ENCODE data around the gene SLIT1. TPM values are rescaled to one million over a fixed set of nuclear protein-coding genes. Genes with fewer than 3 reads are reported as not detected.
A peak's percentile ranks its signal among the peaks of the same experiment; 100 is the strongest.

Gene SLIT1
- total and polyA plus RNA-seq, 2 donors (not counting 1 experiment from before 2014, with no cell fraction given): 0.15 to 0.49 TPM

DNA sequence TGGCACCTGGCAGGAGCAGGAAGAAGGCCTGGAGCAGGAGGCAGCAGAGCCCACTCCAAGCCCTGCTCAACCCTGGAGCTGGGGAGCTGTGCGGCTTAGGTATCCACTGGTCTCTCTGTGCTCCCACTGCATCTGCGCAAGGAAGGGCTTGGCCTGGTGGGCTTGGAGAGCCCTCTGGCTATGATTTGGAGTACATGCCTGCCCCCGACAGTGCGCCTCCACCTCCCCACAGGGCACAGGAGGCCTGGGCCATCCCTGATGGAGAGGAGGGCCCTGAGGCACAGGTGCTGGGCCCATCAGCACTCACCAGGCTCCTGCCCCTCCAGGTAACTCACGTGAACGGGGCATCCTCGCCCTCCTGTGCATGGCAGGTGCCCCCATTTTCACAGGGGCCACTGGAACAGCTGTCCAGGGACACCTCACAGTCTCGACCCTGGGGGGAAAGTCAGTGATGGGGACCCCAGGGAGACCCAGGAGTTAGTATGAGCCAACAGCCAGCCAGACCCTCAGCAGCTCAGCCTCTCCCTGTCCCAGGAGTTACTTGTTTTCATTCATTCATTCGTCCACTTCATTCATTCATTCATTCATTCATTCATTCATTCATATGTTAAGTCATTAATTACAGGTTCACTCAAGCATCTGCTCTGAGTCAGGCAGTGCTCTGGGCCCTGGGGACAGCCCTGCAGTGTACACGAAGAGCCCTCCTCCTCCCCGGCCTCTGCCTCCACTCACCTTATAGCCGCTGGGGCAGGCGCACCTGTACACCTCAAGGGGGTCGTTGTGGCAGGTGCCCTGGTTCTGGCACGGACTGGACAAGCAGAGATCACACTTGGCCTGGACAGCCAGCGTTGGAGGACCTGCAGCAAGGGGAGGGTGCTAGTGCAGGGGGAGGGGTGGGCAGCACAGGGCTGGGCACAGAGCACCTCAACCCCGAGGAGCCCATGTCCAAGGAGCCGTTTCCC lies 167.2 kb downstream of the SLIT1 start:
- Histone ChIP-seq H3K4me1 (ENCODE audit: control insufficient read depth in 2 of 2, insufficient read depth in 2 of 2, low read length in 2 of 2) (peaks cover 4 to 12% of the 10 kb centered on the region in 2 donors), H4K20me1 (ENCODE audit: control insufficient read depth, insufficient read depth, low read length, poor library complexity, severe bottlenecking) (no peaks in the 10 kb centered on the region), H3K79me2 (ENCODE audit: control insufficient read depth, insufficient read depth, low read length) (no peaks in the 10 kb centered on the region), H3K9ac (ENCODE audit: low read length) (no peak overlapping the region), H2AFZ (ENCODE audit: insufficient read depth, low read depth, low read length, poor library complexity, severe bottlenecking) (no peak overlapping the region), H3K36me3 (replicated peaks in 1 of 2; ENCODE audit: control extremely low read depth in 1 of 2, control insufficient read depth in 1 of 2, extremely low read depth in 1 of 2, insufficient read depth in 2 of 2, low read length in 1 of 2) (no peaks in the 10 kb centered on the region), H3K9me3 (ENCODE audit: control extremely low read depth in 1 of 3, control insufficient read depth in 2 of 3, insufficient read depth in 1 of 3, low read length in 2 of 3) (no peaks in the 10 kb centered on the region), H3K27me3 (replicated peaks in 1 of 4; ENCODE audit: control extremely low read depth in 1 of 4, control insufficient read depth in 3 of 4, insufficient read depth in 4 of 4, low read length in 3 of 4) (peaks cover 0 to 3% (median 0%) of the 10 kb centered on the region in 4 experiments), H3K4me2 (replicated peaks; ENCODE audit: low read depth, low read length, poor library complexity, severe bottlenecking) (no peak overlapping the region), H3K27ac (ENCODE audit: low read length in 2 of 2) (no peak overlapping the region), H3K4me3 (ENCODE audit: control extremely low read depth in 1 of 5, extremely low read depth in 1 of 5, insufficient read depth in 1 of 5, low read depth in 2 of 5, low read length in 4 of 5) (no peak overlapping the region)
- Mint-ChIP-seq H3K9me3 (ENCODE audit: insufficient read depth) (no peaks in the 10 kb centered on the region), H3K27ac (no peak overlapping the region), H3K4me1 (peaks cover 14% of the 10 kb centered on the region), H3K4me3 (no peak overlapping the region), H3K27me3 (peaks cover 7% of the 10 kb centered on the region)
- ChIA-PET CTCF (interaction anchor here (0.6 to 0.7 kb wide), 2 partner anchors 9 to 901 kb away, joined by 3 to 5 read pairs; no protein-coding TSS in a partner anchor), POLR2A (no interaction called here)
- DNase-seq: no peak
- 90% methylated on average over 15 of the region's 18 CpGs for WGBS (ENCODE audit: insufficient coverage)
- intact Hi-C loops (cut with micrococcal nuclease): no loop called here
- TF ChIP-seq, protein P1, sequence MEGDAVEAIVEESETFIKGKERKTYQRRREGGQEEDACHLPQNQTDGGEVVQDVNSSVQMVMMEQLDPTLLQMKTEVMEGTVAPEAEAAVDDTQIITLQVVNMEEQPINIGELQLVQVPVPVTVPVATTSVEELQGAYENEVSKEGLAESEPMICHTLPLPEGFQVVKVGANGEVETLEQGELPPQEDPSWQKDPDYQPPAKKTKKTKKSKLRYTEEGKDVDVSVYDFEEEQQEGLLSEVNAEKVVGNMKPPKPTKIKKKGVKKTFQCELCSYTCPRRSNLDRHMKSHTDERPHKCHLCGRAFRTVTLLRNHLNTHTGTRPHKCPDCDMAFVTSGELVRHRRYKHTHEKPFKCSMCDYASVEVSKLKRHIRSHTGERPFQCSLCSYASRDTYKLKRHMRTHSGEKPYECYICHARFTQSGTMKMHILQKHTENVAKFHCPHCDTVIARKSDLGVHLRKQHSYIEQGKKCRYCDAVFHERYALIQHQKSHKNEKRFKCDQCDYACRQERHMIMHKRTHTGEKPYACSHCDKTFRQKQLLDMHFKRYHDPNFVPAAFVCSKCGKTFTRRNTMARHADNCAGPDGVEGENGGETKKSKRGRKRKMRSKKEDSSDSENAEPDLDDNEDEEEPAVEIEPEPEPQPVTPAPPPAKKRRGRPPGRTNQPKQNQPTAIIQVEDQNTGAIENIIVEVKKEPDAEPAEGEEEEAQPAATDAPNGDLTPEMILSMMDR (IDR thresholded peaks at IDR 0.05): no peak
- no peak for TF ChIP-seq EZH2 (IDR thresholded peaks at IDR 0.05; ENCODE audit: borderline replicate concordance, insufficient read depth, low read depth, low read length, poor library complexity, severe bottlenecking)
- no peak for ATAC-seq (ENCODE audit: low read depth)

- Mint-ChIP-seq H3K4me3 (peak overlapping the region; percentile 70), H3K27ac (no peak overlapping the region), H3K9me3 (ENCODE audit: insufficient read depth) (no peaks in the 10 kb centered on the region), H3K4me1 (peaks cover 14% of the 10 kb centered on the region), H3K27me3 (peaks cover 7% of the 10 kb centered on the region)
- no peak overlapping the region for H3K27ac ChIP-seq (ENCODE audit: low read length in 2 of 2)
- H3K9ac ChIP-seq (ENCODE audit: low read length): no peak overlapping the region
- H3K36me3 ChIP-seq (replicated peaks in 1 of 2; ENCODE audit: control extremely low read depth in 1 of 2, control insufficient read depth in 1 of 2, extremely low read depth in 1 of 2, insufficient read depth in 2 of 2, low read length in 1 of 2): no peaks in the 10 kb centered on the region
- POLR2A ChIA-PET: no interaction called here
- no peak overlapping the region for H3K4me2 ChIP-seq (replicated peaks; ENCODE audit: low read depth, low read length, poor library complexity, severe bottlenecking)
- CTCF ChIA-PET: interaction anchor here (0.7 to 2.3 kb wide), 2 partner anchors 8 to 55 kb away, joined by 3 to 8 read pairs; no protein-coding TSS in a partner anchor
- H2AFZ ChIP-seq (ENCODE audit: insufficient read depth, low read depth, low read length, poor library complexity, severe bottlenecking): no peak overlapping the region
- H3K79me2 ChIP-seq (ENCODE audit: control insufficient read depth, insufficient read depth, low read length): no peaks in the 10 kb centered on the region
- H3K4me3 ChIP-seq (ENCODE audit: control extremely low read depth in 1 of 5, extremely low read depth in 1 of 5, insufficient read depth in 1 of 5, low read depth in 2 of 5, low read length in 4 of 5): no peak overlapping the region
- DNase-seq: no peak
- H3K4me1 ChIP-seq (ENCODE audit: control insufficient read depth in 2 of 2, insufficient read depth in 2 of 2, low read length in 2 of 2): peaks cover 4 to 12% of the 10 kb centered on the region in 2 donors
- H3K9me3 ChIP-seq (ENCODE audit: control extremely low read depth in 1 of 3, control insufficient read depth in 2 of 3, insufficient read depth in 1 of 3, low read length in 2 of 3): no peaks in the 10 kb centered on the region
- H4K20me1 ChIP-seq (ENCODE audit: control insufficient read depth, insufficient read depth, low read length, poor library complexity, severe bottlenecking): no peaks in the 10 kb centered on the region
- WGBS (ENCODE audit: insufficient coverage): 92% methylated on average over 4 of the region's 5 CpGs
- TF ChIP-seq, protein P1 (IDR thresholded peaks at IDR 0.05): no peak
- no peak for TF ChIP-seq EZH2 (IDR thresholded peaks at IDR 0.05; ENCODE audit: borderline replicate concordance, insufficient read depth, low read depth, low read length, poor library complexity, severe bottlenecking)
- intact Hi-C loops (cut with micrococcal nuclease): no loop called here
- ATAC-seq (ENCODE audit: low read depth): no peak
- peaks cover 0 to 3% (median 0%) of the 10 kb centered on the region in 4 experiments for H3K27me3 ChIP-seq (replicated peaks in 1 of 4; ENCODE audit: control extremely low read depth in 1 of 4, control insufficient read depth in 3 of 4, insufficient read depth in 4 of 4, low read length in 3 of 4)
Observed at GRCh38 chr10:97017474-97017903, 168.3 kb downstream of the SLIT1 start.
